ENCODE results near the gene SPSB2. TPM values are rescaled to one million over a fixed set of nuclear protein-coding genes. Genes with fewer than 3 reads are reported as not detected.
A peak's percentile ranks its signal among the peaks of the same experiment; 100 is the strongest.

Gene SPSB2
- polyA plus RNA-seq, 6 donors from 2014 or later = 7.9 to 15.5 (median 8.9) TPM

DNA sequence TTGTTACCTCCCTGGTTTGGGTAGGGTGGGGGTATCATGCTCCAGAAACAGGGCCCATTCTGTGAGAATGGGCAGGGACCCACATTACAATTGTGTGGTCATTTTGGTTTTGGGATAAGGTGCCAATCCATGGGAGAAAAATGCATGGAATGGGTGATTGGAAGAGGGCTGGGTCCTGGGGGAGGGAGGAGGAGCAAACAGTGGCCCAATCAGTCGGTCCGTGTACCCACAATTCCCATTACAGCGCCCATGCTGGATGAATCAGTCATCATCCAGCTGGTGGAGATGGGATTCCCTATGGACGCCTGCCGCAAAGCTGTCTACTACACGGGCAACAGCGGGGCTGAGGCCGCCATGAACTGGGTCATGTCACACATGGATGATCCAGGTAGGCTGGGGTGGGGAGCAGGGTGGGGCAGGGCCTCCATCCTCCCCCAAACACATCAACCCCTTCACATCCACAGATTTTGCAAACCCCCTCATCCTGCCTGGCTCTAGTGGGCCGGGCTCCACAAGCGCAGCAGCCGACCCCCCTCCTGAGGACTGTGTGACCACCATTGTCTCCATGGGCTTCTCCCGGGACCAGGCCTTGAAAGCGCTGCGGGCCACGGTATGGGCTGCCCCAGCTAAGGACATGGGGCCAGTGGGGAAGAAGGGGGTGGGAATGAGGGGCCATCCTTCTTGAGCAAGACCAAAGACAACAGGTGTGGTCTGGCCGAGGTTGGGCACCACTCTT lies 9.3 kb downstream of the SPSB2 start:
- peaks cover 17 to 28% of the 10 kb centered on the region in 2 donors for H3K36me3 Mint-ChIP-seq
- DNase-seq (no peak), ATAC-seq (ENCODE audit: low read depth in 2 of 2) (no peak)
- peaks cover 9 to 19% (median 15%) of the 10 kb centered on the region in 3 donors for H3K4me1 Mint-ChIP-seq
- no peaks in the 10 kb centered on the region for H3K27me3 Mint-ChIP-seq
- peak overlapping the region in 1 of 8 donors; percentile 59 for H3K4me3 Mint-ChIP-seq
- H3K27ac Mint-ChIP-seq = peak overlapping the region in 1 of 6 donors; percentile 10
- no peaks in the 10 kb centered on the region for H3K9me3 Mint-ChIP-seq

DNA sequence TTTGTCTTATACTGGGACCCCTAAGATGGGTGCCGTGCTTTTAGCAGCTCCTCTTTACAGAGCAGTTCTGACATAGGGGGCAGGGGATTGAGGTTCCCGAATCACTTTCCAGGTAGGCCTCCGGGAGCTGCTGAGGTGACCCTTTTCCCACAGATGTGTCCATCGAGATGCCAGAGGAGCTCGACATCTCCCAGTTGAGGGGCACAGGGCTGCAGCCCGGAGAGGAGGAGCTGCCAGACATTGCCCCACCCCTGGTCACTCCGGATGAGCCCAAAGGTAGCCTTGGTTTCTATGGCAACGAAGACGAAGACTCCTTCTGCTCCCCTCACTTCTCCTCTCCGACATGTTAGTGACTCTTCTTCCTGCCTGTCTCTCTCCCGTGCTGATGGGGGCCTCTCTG lies 10.1 kb downstream of the SPSB2 start:
- Mint-ChIP-seq H3K27ac (no peak overlapping the region), H3K9me3 (no peaks in the 10 kb centered on the region), H3K4me3 (no peak overlapping the region), H3K27me3 (no peaks in the 10 kb centered on the region), H3K4me1 (peaks cover 1 to 12% (median 7%) of the 10 kb centered on the region in 3 donors), H3K36me3 (peaks cover 20 to 30% of the 10 kb centered on the region in 2 donors)
- DNase-seq (no peak), ATAC-seq (ENCODE audit: low read depth in 2 of 2) (no peak)

DNA sequence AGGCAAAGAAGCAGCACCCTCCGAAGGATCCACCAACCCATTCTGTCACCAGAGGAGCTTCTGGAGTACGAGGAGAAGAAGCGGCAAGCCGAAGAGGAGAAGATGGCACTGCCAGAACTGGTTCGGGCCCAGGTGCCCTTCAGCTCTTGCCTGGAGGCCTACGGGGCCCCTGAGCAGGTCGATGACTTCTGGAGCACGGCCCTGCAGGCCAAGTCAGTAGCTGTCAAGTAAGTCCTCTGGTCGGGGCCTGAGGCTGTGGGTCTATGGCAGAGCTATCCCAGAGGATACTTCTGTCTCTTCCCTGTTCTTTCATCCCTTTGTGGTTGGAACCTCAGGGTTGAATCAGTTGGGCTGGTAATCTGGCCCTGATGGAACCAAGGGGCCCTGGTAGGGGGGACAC lies 11.7 kb downstream of the SPSB2 start:
- Mint-ChIP-seq H3K27ac (no peak overlapping the region), H3K9me3 (no peaks in the 10 kb centered on the region), H3K4me3 (peak overlapping the region in 1 of 8 donors; percentile 8), H3K4me1 (peaks cover 0 to 11% (median 4%) of the 10 kb centered on the region in 3 donors), H3K27me3 (no peaks in the 10 kb centered on the region), H3K36me3 (peaks cover 24 to 42% of the 10 kb centered on the region in 2 donors)
- no peak for ATAC-seq (ENCODE audit: low read depth in 2 of 2)
- DNase-seq = no peak

DNA sequence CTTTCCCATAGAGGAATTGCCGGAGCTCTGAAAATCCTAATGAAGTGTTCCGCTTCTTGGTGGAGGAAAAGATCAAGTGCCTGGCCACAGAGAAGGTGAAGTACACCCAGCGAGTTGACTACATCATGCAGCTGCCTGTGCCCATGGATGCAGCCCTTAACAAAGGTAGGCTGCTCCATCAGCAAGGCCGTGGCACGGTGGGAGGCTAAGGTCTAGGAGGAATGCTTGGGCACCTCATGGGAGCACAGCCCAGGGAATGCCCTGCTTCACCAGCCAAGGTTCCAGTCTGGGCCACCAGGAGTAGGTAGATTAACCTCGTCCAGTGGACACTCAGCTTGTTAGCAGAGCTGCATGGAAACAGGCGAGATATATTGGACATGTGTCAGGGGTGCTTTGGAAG lies 12.2 kb downstream of the SPSB2 start:
- DNase-seq = no peak
- Mint-ChIP-seq H3K9me3 (no peaks in the 10 kb centered on the region), H3K4me1 (peaks cover 0 to 11% (median 3%) of the 10 kb centered on the region in 3 donors), H3K36me3 (peaks cover 24 to 45% of the 10 kb centered on the region in 2 donors), H3K4me3 (peak overlapping the region in 1 of 8 donors; percentile 8), H3K27me3 (no peaks in the 10 kb centered on the region), H3K27ac (no peak overlapping the region)
- ATAC-seq (ENCODE audit: low read depth in 2 of 2) = no peak

DNA sequence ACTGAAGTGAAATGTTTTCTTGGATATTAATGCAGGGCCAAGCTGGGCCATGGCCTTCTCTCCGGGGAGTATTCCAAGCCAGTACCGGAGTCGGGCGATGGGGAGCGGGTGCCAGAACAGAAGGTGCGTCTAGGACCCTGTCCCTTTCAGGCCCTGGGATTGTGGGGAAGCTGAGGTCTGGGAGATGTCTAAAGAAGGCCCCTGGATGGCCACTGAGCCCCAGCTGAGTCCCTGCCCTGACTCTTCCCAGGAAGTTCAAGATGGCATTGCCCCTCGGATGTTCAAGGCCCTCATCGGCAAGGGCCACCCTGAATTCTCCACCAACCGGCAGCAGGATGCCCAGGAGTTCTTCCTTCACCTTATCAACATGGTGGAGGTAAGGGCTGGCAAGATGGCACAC lies 13.0 kb downstream of the SPSB2 start:
- Mint-ChIP-seq H3K27ac (no peak overlapping the region), H3K36me3 (peaks cover 27 to 48% of the 10 kb centered on the region in 2 donors), H3K4me3 (no peak overlapping the region), H3K4me1 (peaks cover 0 to 13% (median 0%) of the 10 kb centered on the region in 3 donors), H3K9me3 (no peaks in the 10 kb centered on the region), H3K27me3 (no peaks in the 10 kb centered on the region)
- no peak for DNase-seq
- no peak for ATAC-seq (ENCODE audit: low read depth in 2 of 2)

DNA sequence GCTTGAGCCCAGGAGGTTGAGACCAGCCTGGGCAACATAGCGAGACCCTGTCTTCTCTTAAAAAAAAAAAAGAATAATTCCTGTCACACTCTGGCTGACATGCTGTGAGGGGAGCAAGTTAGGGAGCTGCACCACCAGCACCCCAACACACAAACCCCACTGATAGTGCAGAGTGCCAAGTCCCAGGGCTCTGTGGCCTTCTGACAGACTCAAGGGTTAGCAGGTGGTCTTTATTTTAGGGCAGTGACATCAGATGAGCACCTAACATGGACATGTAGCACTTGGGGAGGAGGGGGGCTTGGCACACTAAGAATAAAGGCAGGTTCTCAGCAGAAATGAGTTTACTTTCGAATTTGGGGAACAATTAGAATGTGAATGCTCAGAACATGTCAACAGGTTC lies 14.3 kb downstream of the SPSB2 start:
- Mint-ChIP-seq H3K27ac (no peak overlapping the region), H3K4me1 (peaks cover 4 to 16% (median 5%) of the 10 kb centered on the region in 3 donors), H3K9me3 (no peaks in the 10 kb centered on the region), H3K27me3 (no peaks in the 10 kb centered on the region), H3K36me3 (peaks cover 21 to 42% of the 10 kb centered on the region in 2 donors), H3K4me3 (no peak overlapping the region)
- ATAC-seq (ENCODE audit: low read depth in 2 of 2) = no peak
- no peak for DNase-seq

DNA sequence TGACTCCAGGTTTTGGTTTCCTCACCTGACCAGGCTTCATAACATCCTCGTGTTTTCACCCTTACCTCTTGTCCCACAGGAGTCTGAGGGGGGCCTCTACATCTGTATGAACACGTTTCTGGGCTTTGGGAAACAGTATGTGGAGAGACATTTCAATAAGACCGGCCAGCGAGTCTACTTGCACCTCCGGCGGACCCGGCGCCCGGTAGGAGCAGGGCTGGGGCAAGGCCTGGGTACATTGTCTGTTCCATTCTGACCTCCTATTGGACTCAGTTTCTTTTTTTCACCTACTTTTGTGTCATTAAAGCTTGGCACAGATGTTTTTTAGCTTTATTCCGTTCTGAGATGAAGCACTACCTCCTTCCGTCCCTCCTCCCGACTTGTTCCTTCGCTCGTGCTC lies 17.8 kb downstream of the SPSB2 start:
- Mint-ChIP-seq H3K36me3 (peaks cover 12 to 23% of the 10 kb centered on the region in 2 donors), H3K4me1 (peaks cover 22 to 30% (median 26%) of the 10 kb centered on the region in 3 donors)

DNA sequence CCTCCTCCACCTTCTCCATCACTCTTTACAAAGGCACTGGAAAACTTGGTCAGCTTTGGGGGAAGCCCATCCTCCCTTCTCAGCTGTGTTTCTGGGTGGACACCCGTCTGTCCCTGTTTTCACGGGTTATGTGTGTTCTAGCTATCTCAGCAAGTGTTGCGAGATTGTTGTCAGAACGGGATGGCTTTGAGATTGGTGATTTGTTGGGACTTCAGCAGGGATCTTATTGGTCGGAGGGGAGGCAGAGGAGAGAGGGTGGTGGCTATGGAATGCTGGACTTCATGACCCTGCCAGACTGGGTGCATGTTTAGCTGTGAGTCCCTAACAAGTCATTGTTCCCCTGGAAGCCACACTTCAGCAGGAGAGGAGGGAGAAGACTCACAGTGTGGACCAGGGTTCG lies 19.1 kb downstream of the SPSB2 start:
- Mint-ChIP-seq H3K27ac (peak overlapping the region in 2 of 6 donors; percentile 63 to 82), H3K4me3 (peak overlapping the region in 4 of 8 donors; percentile 26 to 99 (median 62)), H3K27me3 (no peaks in the 10 kb centered on the region), H3K36me3 (peaks cover 11 to 23% of the 10 kb centered on the region in 2 donors), H3K4me1 (peaks cover 22 to 36% (median 33%) of the 10 kb centered on the region in 3 donors), H3K9me3 (no peaks in the 10 kb centered on the region)
- no peak for DNase-seq
- no peak for ATAC-seq (ENCODE audit: low read depth in 2 of 2)

More for the DNA sequence above, 17.8 kb downstream of the SPSB2 start:
- ATAC-seq (ENCODE audit: low read depth in 2 of 2) (no peak), DNase-seq (no peak)
- H3K27me3 Mint-ChIP-seq = no peaks in the 10 kb centered on the region
- H3K4me3 Mint-ChIP-seq = peak overlapping the region in 1 of 8 donors; percentile 2
- H3K9me3 Mint-ChIP-seq = no peaks in the 10 kb centered on the region
- H3K27ac Mint-ChIP-seq = no peak overlapping the region

DNA sequence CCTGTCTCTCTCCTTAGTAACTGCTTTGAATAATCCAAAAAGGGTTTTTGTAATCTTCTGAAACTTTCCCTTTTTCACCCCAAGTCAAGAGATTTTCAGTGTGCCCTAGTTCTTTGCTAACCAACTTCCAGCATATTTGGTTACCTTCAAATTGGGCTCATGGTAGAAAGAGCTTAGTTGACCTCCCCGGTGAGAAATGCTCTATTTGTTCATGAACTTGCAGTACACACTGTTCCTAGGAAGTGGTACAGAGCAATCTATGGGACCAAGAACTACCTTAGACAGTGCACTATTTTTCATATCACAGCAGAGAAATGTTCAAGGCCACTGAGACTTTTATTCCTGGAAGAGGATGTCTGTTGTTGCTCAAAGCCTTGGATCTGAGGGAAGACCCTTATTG lies 19.5 kb downstream of the SPSB2 start:
- H3K4me3 Mint-ChIP-seq = peak overlapping the region in 6 of 8 donors; percentile 23 to 99 (median 62)
- H3K9me3 Mint-ChIP-seq = no peaks in the 10 kb centered on the region
- ATAC-seq (ENCODE audit: low read depth in 2 of 2) (no peak), DNase-seq (no peak)
- peak overlapping the region in 2 of 6 donors; percentile 34 to 89 for H3K27ac Mint-ChIP-seq
- H3K4me1 Mint-ChIP-seq = peaks cover 22 to 36% (median 33%) of the 10 kb centered on the region in 3 donors
- peaks cover 11 to 23% of the 10 kb centered on the region in 2 donors for H3K36me3 Mint-ChIP-seq
- H3K27me3 Mint-ChIP-seq = no peaks in the 10 kb centered on the region

DNA sequence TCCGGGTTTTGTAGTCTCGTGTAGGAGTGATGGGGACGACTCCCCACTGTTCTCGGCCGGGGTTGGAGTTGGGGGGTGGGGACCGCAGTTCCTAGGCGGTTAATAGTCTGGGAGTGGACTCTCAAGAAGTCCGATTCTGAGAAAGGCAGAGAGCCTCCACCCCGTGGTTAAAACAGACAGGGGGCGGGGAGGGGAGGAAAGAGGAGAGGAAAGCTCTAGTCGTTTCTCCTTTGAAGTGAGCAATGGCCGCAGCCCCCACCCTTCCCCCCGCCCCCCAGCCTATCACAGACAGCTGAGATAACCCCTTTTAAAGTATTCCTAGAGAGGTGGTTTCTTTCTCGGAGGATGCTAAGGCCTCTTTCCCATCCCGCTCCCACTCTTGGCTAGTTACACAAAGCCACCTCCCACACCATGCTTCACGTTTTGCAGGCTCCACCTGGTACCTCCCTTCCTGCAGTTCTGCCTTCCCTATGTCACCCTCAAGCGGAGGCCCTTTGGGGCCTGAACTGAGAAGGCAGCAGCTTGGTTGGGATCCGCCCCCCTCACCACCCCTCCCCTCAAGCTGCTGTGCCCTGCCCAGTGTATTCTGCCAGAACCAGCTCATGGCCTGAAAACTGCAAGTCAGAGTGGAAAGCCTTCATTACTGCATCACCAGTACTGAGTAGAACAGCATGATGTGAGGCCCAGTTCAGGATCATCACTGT lies 20.3 kb downstream of the SPSB2 start:
- peak overlapping the region; percentile 81 to 100 (median 100) for H3K27ac Mint-ChIP-seq
- no peaks in the 10 kb centered on the region for H3K9me3 Mint-ChIP-seq
- peaks cover 22 to 36% (median 33%) of the 10 kb centered on the region in 3 donors for H3K4me1 Mint-ChIP-seq
- no peaks in the 10 kb centered on the region for H3K27me3 Mint-ChIP-seq
- peaks cover 6 to 18% of the 10 kb centered on the region in 2 donors for H3K36me3 Mint-ChIP-seq
- ATAC-seq (ENCODE audit: low read depth in 2 of 2) (no peak), DNase-seq (no peak)
- H3K4me3 Mint-ChIP-seq = peak overlapping the region; percentile 83 to 100 (median 97)

DNA sequence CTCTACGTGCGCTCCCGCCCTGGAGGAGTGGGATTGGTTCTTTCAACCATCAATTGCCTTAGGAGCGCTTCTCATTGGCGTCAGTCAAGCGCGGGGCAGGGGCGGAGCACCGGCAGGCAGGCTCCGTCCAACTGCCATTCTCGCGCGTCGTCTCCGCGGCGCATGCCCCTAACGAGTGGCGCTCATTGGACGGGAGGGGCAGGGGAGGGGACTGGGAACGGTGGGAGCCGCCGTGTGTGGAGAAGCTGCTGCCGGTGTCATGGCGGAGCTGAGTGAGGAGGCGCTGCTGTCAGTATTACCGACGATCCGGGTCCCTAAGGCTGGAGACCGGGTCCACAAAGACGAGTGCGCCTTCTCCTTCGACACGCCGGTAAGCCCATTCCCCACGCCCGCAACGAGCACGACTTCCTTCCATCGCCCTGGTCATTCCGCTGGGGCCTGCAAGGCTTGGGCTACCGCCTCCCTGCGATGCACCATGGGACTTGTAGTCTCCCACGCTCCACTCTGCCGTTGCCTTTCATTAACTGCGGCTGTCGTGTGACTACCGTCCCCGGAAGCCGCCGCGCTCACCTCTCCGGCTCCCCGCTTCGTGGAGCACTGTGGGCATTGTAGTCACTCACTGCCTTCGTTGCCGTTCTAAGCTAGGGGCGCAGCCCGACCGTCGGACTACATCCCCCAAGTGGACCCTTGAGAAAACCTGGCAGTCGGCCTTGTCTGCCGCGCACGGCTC lies 21.0 kb downstream of the SPSB2 start, which contains the start of gene USP5:
USP5 (plus strand) TSS at position 230 of the 730 bp plus-strand sequence; CDS start at position 260, 30 bp downstream.
- H3K9me3 Mint-ChIP-seq = no peaks in the 10 kb centered on the region
- peaks cover 4 to 11% of the 10 kb centered on the region in 2 donors for H3K36me3 Mint-ChIP-seq
- DNase-seq = peak; percentile 98
- peak within 1 kb of the TSS; percentile 81 to 100 (median 100) for H3K27ac Mint-ChIP-seq
- ATAC-seq (ENCODE audit: low read depth in 2 of 2) = peak; percentile 75 to 77
- H3K27me3 Mint-ChIP-seq = no peaks in the 10 kb centered on the region
- peak within 1 kb of the TSS; percentile 83 to 100 (median 97) for H3K4me3 Mint-ChIP-seq
- H3K4me1 Mint-ChIP-seq = peaks cover 22 to 33% (median 32%) of the 10 kb centered on the region in 3 donors

DNA sequence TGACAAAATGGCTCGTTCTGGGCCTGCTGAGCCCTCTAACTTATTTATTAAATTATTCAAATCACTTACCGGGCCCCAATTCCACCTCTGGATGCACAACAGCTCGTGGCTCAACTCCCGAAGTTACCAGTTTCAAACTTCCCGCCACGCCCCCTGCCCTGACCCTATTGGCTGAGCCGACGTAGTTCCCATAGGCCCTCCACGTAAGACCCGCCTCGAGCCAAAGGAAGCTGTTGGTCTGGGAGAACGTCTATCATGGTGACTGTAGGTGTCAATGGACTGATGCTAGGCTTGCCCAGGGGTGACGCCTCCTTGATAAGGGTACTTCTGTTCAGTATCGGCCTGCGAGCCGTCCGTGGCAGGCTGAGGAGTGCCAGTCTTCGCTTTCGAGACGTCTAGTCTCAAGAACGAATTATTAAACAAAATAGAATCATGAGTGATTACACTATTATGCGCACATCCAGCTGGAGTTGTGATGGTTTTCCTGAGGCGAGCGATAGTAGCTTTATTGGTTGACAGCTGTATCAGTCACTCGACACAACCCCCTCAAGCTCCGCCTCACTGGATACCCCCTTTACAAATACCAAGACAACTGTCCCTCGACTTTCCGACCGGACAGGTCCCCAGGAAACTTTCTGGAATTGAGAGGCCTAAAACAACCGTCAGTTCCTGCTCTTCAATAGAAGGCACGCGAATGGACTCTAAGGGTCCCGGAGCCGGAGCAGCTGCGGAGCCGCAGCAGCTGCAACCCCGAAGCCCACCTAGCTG lies 21.8 kb downstream of the SPSB2 start, which contains the start of gene CDCA3:
CDCA3 (minus strand) TSS at position 134 of the 768 bp plus-strand sequence. CDS start 334 bp downstream, outside the sequence.
- Mint-ChIP-seq H3K4me1 (peaks cover 22 to 33% (median 32%) of the 10 kb centered on the region in 3 donors), H3K27me3 (no peaks in the 10 kb centered on the region), H3K36me3 (peaks cover 4 to 8% of the 10 kb centered on the region in 2 donors), H3K9me3 (no peaks in the 10 kb centered on the region), H3K4me3 (peak within 1 kb of the TSS; percentile 83 to 100 (median 97)), H3K27ac (peak within 1 kb of the TSS; percentile 81 to 100 (median 100))
- peak; percentile 89 for DNase-seq
- peak; percentile 54 to 58 for ATAC-seq (ENCODE audit: low read depth in 2 of 2)

All from naive B cell (primary cell).